GM12873 (cell line): ENCODE measurements around the gene SYNC.

ENCODE experiments used
- CTCF ChIP-seq: IDR thresholded peaks from 2 replicates; pipeline ENCODE4 v1.5.1; 2012; ENCODE audit warnings: low read depth, mild to moderate bottlenecking, moderate library complexity, low read length, control low read depth; ENCODE audit not compliant: insufficient read depth; ENCODE audit errors: missing control alignments

Gene SYNC

GRCh38 chr1:32683397-32683796 is 19.2 kb downstream of the SYNC start:
- TF ChIP-seq CTCF = no peak

- no peak for TF ChIP-seq CTCF
These were observed 20.6 kb downstream of the SYNC start for GRCh38 chr1:32681999-32682398.

GRCh38 chr1:32681509-32681908 is 21.1 kb downstream of the SYNC start:
- no peak for TF ChIP-seq CTCF

GRCh38 chr1:32680642-32681041 is 21.9 kb downstream of the SYNC start:
- no peak for TF ChIP-seq CTCF

- no peak for TF ChIP-seq CTCF
These were observed 25.6 kb downstream of the SYNC start for GRCh38 chr1:32676945-32677344.

- no peak for TF ChIP-seq CTCF
These were observed 35.5 kb downstream of the SYNC start for GRCh38 chr1:32666901-32667566.

GRCh38 chr1:32665915-32666314 is 36.7 kb downstream of the SYNC start:
- TF ChIP-seq CTCF = no peak
